Panc1 (cell line): ENCODE measurements around the gene CEP162.

Experiments
- CTCF ChIP-seq: fragments of 450-650 bp; IDR thresholded peaks from 2 replicates; pipeline ENCODE4 v1.5.1; 2017; ENCODE audit warnings: mild to moderate bottlenecking
- POLR2AphosphoS5 ChIP-seq: IDR thresholded peaks from 2 replicates; pipeline ENCODE4 v1.6.1; 2012; ENCODE audit warnings: mild to moderate bottlenecking, low read depth, low read length, moderate library complexity
- SIN3A ChIP-seq: IDR thresholded peaks from 2 replicates; pipeline ENCODE4 v1.6.1; 2012; ENCODE audit warnings: low read depth, mild to moderate bottlenecking, low read length, moderate library complexity, borderline replicate concordance; ENCODE audit not compliant: insufficient read depth

DNA sequence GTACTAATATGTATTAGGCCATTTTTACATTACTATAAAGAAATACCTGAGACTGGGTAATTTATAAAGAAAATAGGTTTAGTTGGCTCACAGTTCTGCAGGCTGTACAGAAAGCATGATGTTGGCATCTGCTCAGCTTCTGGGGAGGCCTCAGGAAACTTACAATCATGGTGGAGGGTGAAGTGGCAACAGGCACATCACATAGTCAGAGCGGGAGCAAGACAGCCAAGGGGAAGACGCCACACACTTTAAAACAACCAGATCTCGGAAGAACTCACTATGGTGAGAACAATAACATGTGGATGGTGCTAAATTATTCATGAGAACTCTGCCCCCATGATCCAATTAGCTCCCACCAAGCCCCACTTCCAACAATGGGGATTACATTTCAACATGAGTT lies 41.3 kb upstream of the CEP162 start:
- TF ChIP-seq POLR2AphosphoS5 (no peak), CTCF (no peak), SIN3A (no peak)
